Sigmoid colon (tissue), 7 donors: ENCODE measurements around the gene SETBP1. TPM values are rescaled to one million over a fixed set of nuclear protein-coding genes. Genes with fewer than 3 reads are reported as not detected.

Experiments
- DNase-seq: peaks from one replicate; pipeline ENCODE4 v3.0.0-alpha.2; 2019
- H3K27ac ChIP-seq, 4 donors: fragments of 200-600 bp; sonication (generic); one replicate each; pipeline ENCODE4 v1.5.1; 2016 to 2019; ENCODE audit warnings: mild to moderate bottlenecking in 1 of 4
- H3K27me3 ChIP-seq, 3 donors: fragments of 200-600 bp; sonication (generic); one replicate each; pipeline ENCODE4 v1.5.1; 2019; ENCODE audit warnings: mild to moderate bottlenecking in 1 of 3
- H3K36me3 ChIP-seq, 4 donors: fragments of 200-600 bp; sonication (generic); one replicate each; pipeline ENCODE4 v1.5.1; 2016 to 2019
- H3K4me1 ChIP-seq, 4 donors: fragments of 200-600 bp; sonication (generic); one replicate each; pipeline ENCODE4 v1.5.1; 2017 to 2019
- H3K4me3 ChIP-seq, 4 donors: fragments of 200-600 bp; sonication (generic); one replicate each; pipeline ENCODE4 v1.5.1; 2017 to 2019; ENCODE audit warnings: mild to moderate bottlenecking in 2 of 4, moderate library complexity in 1 of 4
- H3K9me3 ChIP-seq, 4 donors: fragments of 200-600 bp in 3 of 4; sonication (generic) in 3 of 4; one replicate each; pipeline versions ENCODE4 v1.5.1 to v1.6.1; 2013 to 2019
- CTCF ChIP-seq, 4 experiments: fragments of 450-650 bp in 3 of 4; fragments of 200-600 bp in 1 of 4; IDR thresholded peaks; one replicate each; pipeline ENCODE4 v1.5.1; 2016 to 2019; ENCODE audit warnings: antibody characterized with exemption in 4 of 4, mild to moderate bottlenecking in 3 of 4, moderate library complexity in 2 of 4
- EP300 ChIP-seq, 4 donors: sonication (generic); formaldehyde crosslinking; IDR thresholded peaks; one replicate each; pipeline ENCODE4 v1.6.1; 2017; ENCODE audit warnings: antibody characterized with exemption in 4 of 4
- POLR2A ChIP-seq, 2 donors: fragments of 450-650 bp; IDR thresholded peaks; one replicate each; pipeline ENCODE4 v1.6.1; 2016; ENCODE audit warnings: antibody characterized with exemption in 2 of 2, mild to moderate bottlenecking in 2 of 2, moderate library complexity in 2 of 2
- POLR2AphosphoS5 ChIP-seq, 4 donors: sonication (generic); formaldehyde crosslinking; IDR thresholded peaks; one replicate each; pipeline ENCODE4 v1.6.1; 2017; ENCODE audit warnings: antibody characterized with exemption in 4 of 4
- WGBS, 2 donors: extraction: QIAGEN DNeasy Blood & Tissue Kit; methylation state at CpG; one replicate each; pipeline ENCODE4 v1.1.7; 2013; 5-methylcytosine and 5-hydroxymethylcytosine counted together
- intact Hi-C: fragments of 100-400 bp; cut with DNase I; formaldehyde crosslinking; loops from one replicate; pipeline ENCODE4 v1.15.1; 2023
- polyA plus RNA-seq, 3 donors: library from polyadenylated mRNA; stranded (reverse); fragments of 200-250 nt; gene quantifications; one replicate each; pipeline ENCODE4 v1.2.3, GENCODE V29; 2013
- total RNA-seq, 4 donors: library from RNA; depleted of rRNA; stranded (reverse); fragments of >200 nt; gene quantifications; one replicate each; pipeline ENCODE4 v1.1.0, GENCODE V29; 2016
- donor health status: healthy with polysubstance abuse.
- donor health status: Bipolar disorder and iron deficiency.
- donor health status: healthy.

The SETBP1 gene
- total and polyA plus RNA-seq, 7 donors, result 0.69 to 100 (median 67.9) TPM

DNA sequence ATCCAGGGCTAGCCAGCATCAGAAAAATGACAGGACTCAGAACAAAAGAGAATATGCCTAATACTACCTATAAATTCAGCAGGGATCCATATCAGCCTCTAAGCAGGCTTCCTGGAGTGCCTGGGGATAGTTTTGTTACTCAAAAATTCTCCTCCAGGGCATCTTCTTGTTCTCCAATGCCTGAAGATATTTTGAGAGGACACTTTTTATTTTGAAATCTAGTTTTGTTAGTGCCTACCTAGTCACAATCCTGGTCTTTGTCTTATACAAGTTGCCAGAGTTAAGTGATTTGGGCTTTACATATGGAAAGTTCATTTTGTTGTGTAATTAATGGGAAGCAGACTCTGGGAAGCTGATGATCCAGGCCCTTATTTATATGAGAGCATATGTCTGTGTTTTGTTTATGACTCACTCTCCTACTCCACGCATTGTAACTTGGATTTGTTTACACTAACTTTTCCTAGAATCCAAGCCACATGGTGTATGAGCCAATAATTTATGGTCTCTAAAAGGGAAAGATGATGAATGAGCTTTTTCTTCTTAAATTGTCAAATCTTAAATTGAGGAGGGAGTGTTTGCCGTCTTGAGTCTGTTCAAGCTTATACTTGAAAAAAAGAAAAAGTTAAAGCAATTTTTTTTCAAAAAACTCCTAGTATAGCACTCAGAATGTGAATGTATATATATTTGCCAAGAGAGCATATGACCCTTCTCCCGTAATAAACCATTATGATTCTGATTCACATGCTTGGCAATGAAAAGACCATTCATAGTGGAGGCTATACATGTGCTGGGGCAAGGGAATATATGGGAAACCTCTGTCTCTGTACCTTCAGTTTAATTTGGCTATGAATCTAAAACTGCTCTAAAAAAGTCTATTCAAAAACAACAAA, 370.3 kb downstream of the SETBP1 start:
- Histone ChIP-seq H3K4me3 (no peak overlapping the region), H3K27ac (peak overlapping the region in 3 of 4 donors; percentile 2 to 49 (median 47)), H3K9me3 (no peaks in the 10 kb centered on the region), H3K4me1 (peaks cover 0 to 29% (median 25%) of the 10 kb centered on the region in 4 donors), H3K36me3 (no peaks in the 10 kb centered on the region), H3K27me3 (no peaks in the 10 kb centered on the region)
- 13 to 56% methylated on average over 3 of the region's 3 CpGs for WGBS, 2 donors
- peak in 2 of 4 donors; percentile 11 to 30 for TF ChIP-seq EP300 (IDR thresholded peaks at IDR 0.05)
- no peak for TF ChIP-seq CTCF (IDR thresholded peaks at IDR 0.05)
- TF ChIP-seq POLR2A (IDR thresholded peaks at IDR 0.05), result no peak
- TF ChIP-seq POLR2AphosphoS5 (IDR thresholded peaks at IDR 0.05), result peak in 3 of 4 donors; percentile 36 to 62 (median 36)
- intact Hi-C loops, result no loop called here
- DNase-seq, result no peak

- no peaks in the 10 kb centered on the region for H3K9me3 ChIP-seq
- no peak overlapping the region for H3K27ac ChIP-seq
- H3K36me3 ChIP-seq, result no peaks in the 10 kb centered on the region
- no peak overlapping the region for H3K4me3 ChIP-seq
- no peaks in the 10 kb centered on the region for H3K27me3 ChIP-seq
- intact Hi-C loops, result no loop called here
- H3K4me1 ChIP-seq, result peaks cover 0 to 30% (median 20%) of the 10 kb centered on the region in 4 donors
- 25 to 76% methylated on average over 3 of the region's 3 CpGs for WGBS, 2 donors
- TF ChIP-seq EP300 (IDR thresholded peaks at IDR 0.05) (no peak), CTCF (IDR thresholded peaks at IDR 0.05) (no peak), POLR2A (IDR thresholded peaks at IDR 0.05) (no peak), POLR2AphosphoS5 (IDR thresholded peaks at IDR 0.05) (no peak)
- no peak for DNase-seq
Measured at GRCh38 chr18:45054636-45055035, 373.9 kb downstream of the SETBP1 start.

DNA sequence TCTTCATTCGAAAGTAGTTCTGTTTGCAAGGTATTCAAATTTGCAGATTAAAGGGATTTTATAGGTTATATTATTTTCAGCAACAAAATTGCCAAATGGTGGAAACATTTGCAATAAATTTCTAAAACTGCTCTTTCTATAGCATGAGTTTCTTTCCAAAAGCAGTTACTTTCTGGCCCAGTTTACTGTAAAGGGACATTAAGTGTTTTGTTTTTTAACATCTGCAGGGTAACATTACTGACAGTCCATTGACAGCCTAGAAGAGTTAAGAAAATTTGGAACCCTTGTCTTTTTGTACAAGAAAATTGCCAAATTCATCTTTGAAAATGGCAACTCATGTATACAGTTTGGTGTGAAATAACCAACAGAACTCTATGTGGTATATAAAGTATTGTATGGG, 375.1 kb downstream of the SETBP1 start:
- TF ChIP-seq CTCF (IDR thresholded peaks at IDR 0.05), result no peak
- TF ChIP-seq EP300 (IDR thresholded peaks at IDR 0.05), result no peak
- no peak for TF ChIP-seq POLR2AphosphoS5 (IDR thresholded peaks at IDR 0.05)
- no peak for TF ChIP-seq POLR2A (IDR thresholded peaks at IDR 0.05)
- no peaks in the 10 kb centered on the region for H3K27me3 ChIP-seq
- WGBS, 2 donors, result 95 to 96% methylated on average over 1 of the region's 1 CpG
- intact Hi-C loops, result no loop called here
- no peaks in the 10 kb centered on the region for H3K36me3 ChIP-seq
- no peak overlapping the region for H3K27ac ChIP-seq
- H3K4me1 ChIP-seq, result peaks cover 0 to 19% (median 9%) of the 10 kb centered on the region in 4 donors
- H3K4me3 ChIP-seq, result no peak overlapping the region
- no peak for DNase-seq
- H3K9me3 ChIP-seq, result no peaks in the 10 kb centered on the region

DNA sequence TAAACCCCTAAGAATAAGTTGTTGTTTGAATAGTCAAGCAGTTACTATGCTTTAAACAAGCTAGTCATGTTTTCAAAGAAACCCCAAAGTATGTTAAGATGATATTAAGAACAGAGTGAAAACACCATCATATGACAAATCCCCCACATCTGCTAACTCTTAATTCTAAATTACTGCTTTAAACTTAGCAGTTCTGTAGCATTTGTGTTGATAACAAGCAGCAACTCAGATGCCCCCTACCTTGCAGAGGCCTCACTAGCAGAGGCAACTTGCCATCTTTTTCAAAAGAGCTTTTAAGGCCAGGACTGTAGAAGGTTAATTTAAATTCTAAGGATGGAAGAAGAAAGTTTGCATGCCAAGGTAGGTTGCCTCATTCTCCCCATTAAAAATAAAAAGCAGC, 376.2 kb downstream of the SETBP1 start:
- Histone ChIP-seq H3K36me3 (no peaks in the 10 kb centered on the region), H3K9me3 (no peaks in the 10 kb centered on the region), H3K4me1 (peaks cover 0 to 10% (median 2%) of the 10 kb centered on the region in 4 donors), H3K4me3 (no peak overlapping the region), H3K27me3 (no peaks in the 10 kb centered on the region), H3K27ac (no peak overlapping the region)
- TF ChIP-seq POLR2AphosphoS5 (IDR thresholded peaks at IDR 0.05) (no peak), CTCF (IDR thresholded peaks at IDR 0.05) (no peak), POLR2A (IDR thresholded peaks at IDR 0.05) (no peak), EP300 (IDR thresholded peaks at IDR 0.05) (no peak)
- DNase-seq, result no peak
- intact Hi-C loops, result no loop called here
